AG04449 (cell line): ENCODE measurements around the gene NALCN.

Experiments
- CTCF ChIA-PET: fragments of 350-600 bp; formaldehyde crosslinking; extraction: SDS; loops from one replicate; lab custom pipeline; 2021; ENCODE audit warnings: antibody characterized with exemption; lab: Yijun Ruan, JAX
- POLR2A ChIA-PET: fragments of 400-600, 350-600 bp; formaldehyde crosslinking; extraction: SDS; loops from one replicate; lab custom pipeline; 2020; ENCODE audit warnings: antibody characterized with exemption, inconsistent platforms; lab: Yijun Ruan, JAX
- DNase-seq: peaks from one replicate; pipeline ENCODE4 v3.0.0-alpha.2; 2010; ENCODE audit warnings: low read depth, low spot score
- H3K4me3 ChIP-seq: 2 replicates; pipeline ENCODE4 v1.5.1; 2011; ENCODE audit warnings: low read depth, mild to moderate bottlenecking, control low read depth, low read length
- TF ChIP-seq, protein P1 (sequence below): IDR thresholded peaks from one replicate; pipeline ENCODE4 v1.5.1; 2011; ENCODE audit warnings: mild to moderate bottlenecking, moderate library complexity, low read length, control low read depth, inconsistent platforms; ENCODE audit not compliant: insufficient read depth; ENCODE audit errors: missing control alignments

Gene NALCN

DNA sequence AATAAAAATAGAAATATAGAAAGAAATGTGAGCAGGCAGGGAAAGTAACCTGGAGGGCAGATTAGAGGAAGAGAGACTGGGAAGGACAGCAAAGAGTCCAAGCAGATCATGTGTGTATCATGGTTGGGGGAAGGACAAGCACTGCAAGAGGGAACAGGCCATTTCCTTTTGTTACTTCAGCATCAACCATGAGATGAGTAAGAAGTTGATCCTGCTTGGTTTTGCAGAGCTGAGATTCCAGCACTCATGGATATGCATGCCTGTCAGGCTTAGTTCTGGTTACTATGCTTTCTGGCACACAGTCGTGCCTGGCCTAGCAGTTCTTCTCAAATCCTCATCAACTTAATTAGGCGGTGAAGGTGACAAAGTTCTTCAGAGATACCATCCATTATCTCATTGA is 18.1 kb downstream of the NALCN start:
- no peak for DNase-seq

DNA sequence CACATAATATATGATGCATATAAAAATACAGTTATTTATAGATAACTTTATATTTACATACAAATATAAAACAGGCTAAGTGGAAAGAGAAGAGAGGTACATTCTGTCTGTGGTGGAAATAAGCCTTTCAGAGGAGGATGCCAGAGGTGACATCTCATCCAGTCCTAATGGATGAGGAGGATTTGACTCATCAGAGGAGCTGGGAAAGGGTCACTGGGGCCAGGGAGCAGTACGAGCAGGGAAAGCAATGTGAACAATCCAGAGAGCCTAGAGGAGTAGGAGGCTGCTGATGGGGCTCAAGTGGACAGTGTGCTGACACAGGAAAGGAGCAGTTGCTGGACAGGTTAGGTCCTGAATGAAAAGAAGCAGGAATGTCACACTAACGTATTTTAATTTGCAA is 18.6 kb downstream of the NALCN start:
- POLR2A ChIA-PET, result interaction anchor here (2.4 kb wide), 1 partner anchor 56 kb away, joined by 11 read pairs; no protein-coding TSS in a partner anchor
- no peak for DNase-seq
- no peak overlapping the region for H3K4me3 ChIP-seq
- CTCF ChIA-PET, result interaction anchor here (1.5 kb wide), 1 partner anchor 253 kb away, joined by 3 read pairs; no protein-coding TSS in a partner anchor
- TF ChIP-seq, protein P1, sequence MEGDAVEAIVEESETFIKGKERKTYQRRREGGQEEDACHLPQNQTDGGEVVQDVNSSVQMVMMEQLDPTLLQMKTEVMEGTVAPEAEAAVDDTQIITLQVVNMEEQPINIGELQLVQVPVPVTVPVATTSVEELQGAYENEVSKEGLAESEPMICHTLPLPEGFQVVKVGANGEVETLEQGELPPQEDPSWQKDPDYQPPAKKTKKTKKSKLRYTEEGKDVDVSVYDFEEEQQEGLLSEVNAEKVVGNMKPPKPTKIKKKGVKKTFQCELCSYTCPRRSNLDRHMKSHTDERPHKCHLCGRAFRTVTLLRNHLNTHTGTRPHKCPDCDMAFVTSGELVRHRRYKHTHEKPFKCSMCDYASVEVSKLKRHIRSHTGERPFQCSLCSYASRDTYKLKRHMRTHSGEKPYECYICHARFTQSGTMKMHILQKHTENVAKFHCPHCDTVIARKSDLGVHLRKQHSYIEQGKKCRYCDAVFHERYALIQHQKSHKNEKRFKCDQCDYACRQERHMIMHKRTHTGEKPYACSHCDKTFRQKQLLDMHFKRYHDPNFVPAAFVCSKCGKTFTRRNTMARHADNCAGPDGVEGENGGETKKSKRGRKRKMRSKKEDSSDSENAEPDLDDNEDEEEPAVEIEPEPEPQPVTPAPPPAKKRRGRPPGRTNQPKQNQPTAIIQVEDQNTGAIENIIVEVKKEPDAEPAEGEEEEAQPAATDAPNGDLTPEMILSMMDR, result no peak

More for the DNA sequence above, 18.1 kb downstream of the NALCN start:
- TF ChIP-seq, protein P1, result no peak
- CTCF ChIA-PET, result interaction anchor here (1.1 to 1.5 kb wide), 2 partner anchors 13 to 254 kb away, joined by 3 read pairs; no protein-coding TSS in a partner anchor
- H3K4me3 ChIP-seq, result no peak overlapping the region
- POLR2A ChIA-PET, result interaction anchor here (2.4 kb wide), 1 partner anchor 56 kb away, joined by 11 read pairs; no protein-coding TSS in a partner anchor

DNA sequence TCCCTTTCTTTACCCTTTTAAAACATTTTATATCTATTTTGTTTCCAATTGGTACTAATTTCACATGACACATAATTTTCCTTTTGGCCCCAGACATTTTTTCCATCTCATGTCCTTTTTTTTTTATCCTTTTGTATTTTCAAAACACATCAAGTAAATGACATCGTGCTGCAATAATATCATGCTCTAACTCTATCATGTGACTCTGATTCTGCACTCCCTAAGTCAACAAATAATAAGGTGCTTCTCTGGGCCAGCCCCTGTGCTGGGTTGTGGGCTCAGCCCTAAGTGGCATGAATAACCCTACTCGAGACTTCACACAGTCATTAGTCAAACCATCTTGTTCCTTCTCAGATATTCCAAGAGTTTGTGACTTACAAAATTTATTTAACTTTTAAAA is 21.7 kb downstream of the NALCN start:
- H3K4me3 ChIP-seq, result no peak overlapping the region
- TF ChIP-seq, protein P1, result no peak
- no peak for DNase-seq
- POLR2A ChIA-PET, result no interaction called here
- CTCF ChIA-PET, result no interaction called here

DNA sequence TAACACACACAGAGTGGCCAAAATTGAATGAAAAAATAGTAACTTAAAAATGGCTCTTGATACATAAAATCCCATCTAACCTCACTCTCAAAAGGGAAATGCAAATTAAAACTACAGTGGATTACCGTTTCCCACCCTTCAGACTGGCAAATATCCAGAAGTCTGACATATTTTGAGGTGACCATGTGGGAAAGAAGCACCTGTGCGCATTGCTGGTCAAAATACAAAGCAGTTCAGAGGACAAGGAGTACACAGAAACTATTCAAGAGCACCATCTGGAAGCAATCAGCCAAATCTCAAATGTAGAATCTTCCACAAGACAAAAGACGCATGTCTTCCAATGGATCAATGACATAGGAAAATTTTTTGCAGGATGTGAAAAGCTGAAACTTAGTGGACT is 23.2 kb downstream of the NALCN start:
- no peak for DNase-seq
- POLR2A ChIA-PET, result no interaction called here
- TF ChIP-seq, protein P1, result no peak
- H3K4me3 ChIP-seq, result no peak overlapping the region
- CTCF ChIA-PET, result no interaction called here

DNA sequence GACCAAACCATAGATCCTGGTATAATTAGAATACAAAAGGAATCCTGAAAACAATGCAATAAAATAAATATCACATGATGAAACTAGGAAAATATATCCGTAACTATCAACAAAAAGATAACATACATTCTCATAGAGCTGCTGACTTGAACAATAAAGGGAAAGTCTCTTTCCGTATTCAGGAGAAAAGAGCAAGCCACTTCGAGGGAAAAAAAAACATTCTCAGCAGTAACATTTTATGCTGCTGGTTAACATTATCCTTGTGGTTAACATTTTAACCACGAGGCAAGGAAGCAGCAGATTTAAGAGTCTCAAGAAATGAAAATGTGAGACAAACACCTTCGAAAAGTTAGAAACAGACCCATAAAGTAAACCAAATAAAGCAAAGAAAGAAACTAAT is 25.8 kb downstream of the NALCN start:
- H3K4me3 ChIP-seq, result no peak overlapping the region
- CTCF ChIA-PET, result interaction anchor here (1.0 to 1.1 kb wide), 2 partner anchors 9 to 245 kb away, joined by 3 to 4 read pairs; no protein-coding TSS in a partner anchor
- no peak for DNase-seq
- POLR2A ChIA-PET, result interaction anchor here (1.3 kb wide), 1 partner anchor 26 kb away, joined by 3 read pairs; the partner anchor contains the start of gene NALCN
- TF ChIP-seq, protein P1, result no peak

DNA sequence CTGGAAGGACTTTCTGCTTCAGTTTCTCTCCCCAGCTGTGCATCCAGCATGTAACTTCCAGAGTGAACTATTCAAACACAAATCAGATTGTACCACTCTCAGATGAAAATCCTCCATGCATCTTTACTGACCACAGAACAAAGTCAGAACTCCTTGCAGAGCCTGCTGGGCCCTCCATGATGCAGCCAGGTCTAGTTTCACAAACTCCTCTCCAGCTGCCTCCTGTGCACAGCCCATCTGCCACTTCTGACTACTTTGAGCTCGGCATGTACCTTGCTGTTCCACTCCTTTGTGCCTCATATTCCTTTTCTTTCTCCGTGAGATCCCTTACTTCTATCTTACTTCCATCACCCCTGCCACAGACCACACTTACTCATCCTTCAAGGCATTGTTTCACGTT is 31.4 kb downstream of the NALCN start:
- POLR2A ChIA-PET, result no interaction called here
- DNase-seq, result no peak

More for the DNA sequence above, 31.4 kb downstream of the NALCN start:
- TF ChIP-seq, protein P1, result no peak
- H3K4me3 ChIP-seq, result no peak overlapping the region
- CTCF ChIA-PET, result interaction anchor here (1.2 to 1.4 kb wide), 2 partner anchors 14 to 240 kb away, joined by 3 read pairs; no protein-coding TSS in a partner anchor
